Measurements from ENCODE around the gene TRIM37.

TRIM37 gene

GRCh38 chr17:59047616-59048015 is 59.1 kb downstream of the TRIM37 start:
- Histone ChIP-seq H3K9me3 (ENCODE audit: insufficient read depth, low read length, severe bottlenecking) (no peaks in the 10 kb centered on the region), H2AFZ (ENCODE audit: low read depth, low read length) (no peak overlapping the region), H3K4me2 (ENCODE audit: insufficient read depth, low read length) (no peak overlapping the region), H3K36me3 (ENCODE audit: insufficient read depth, low read length) (peaks cover 73% of the 10 kb centered on the region), H3K9ac (ENCODE audit: low read depth, low read length) (no peak overlapping the region), H3K79me2 (ENCODE audit: insufficient read depth, low read length) (no peaks in the 10 kb centered on the region), H3K4me1 (ENCODE audit: insufficient read depth, low read length) (no peaks in the 10 kb centered on the region), H4K20me1 (ENCODE audit: insufficient read depth, low read length) (no peaks in the 10 kb centered on the region), H3K27me3 (ENCODE audit: insufficient read depth, low read length, poor library complexity) (no peaks in the 10 kb centered on the region), H3K27ac (ENCODE audit: low read length) (no peak overlapping the region), H3K4me3 (ENCODE audit: low read depth in 1 of 2, low read length in 2 of 2) (no peak overlapping the region)
- ATAC-seq (ENCODE audit: insufficient read depth, low read depth): no peak
- DNase-seq: no peak
- no peak for TF ChIP-seq CTCF (IDR thresholded peaks at IDR 0.05; ENCODE audit: borderline replicate concordance, extremely low read depth, low read length, poor library complexity, severe bottlenecking)
- no peak for TF ChIP-seq EZH2 (IDR thresholded peaks at IDR 0.05; ENCODE audit: borderline replicate concordance, low read depth, low read length, severe bottlenecking)

GRCh38 chr17:59046192-59046591 is 60.5 kb downstream of the TRIM37 start:
- peaks cover 76% of the 10 kb centered on the region for H3K36me3 ChIP-seq (ENCODE audit: insufficient read depth, low read length)
- ATAC-seq (ENCODE audit: insufficient read depth, low read depth) (no peak), DNase-seq (no peak)

GRCh38 chr17:59038734-59039133 is 67.9 kb downstream of the TRIM37 start:
- no peak for ATAC-seq (ENCODE audit: insufficient read depth, low read depth)
- Histone ChIP-seq H2AFZ (ENCODE audit: low read depth, low read length) (no peak overlapping the region), H3K9ac (ENCODE audit: low read depth, low read length) (no peak overlapping the region), H4K20me1 (ENCODE audit: insufficient read depth, low read length) (no peaks in the 10 kb centered on the region), H3K79me2 (ENCODE audit: insufficient read depth, low read length) (no peaks in the 10 kb centered on the region), H3K9me3 (ENCODE audit: insufficient read depth, low read length, severe bottlenecking) (no peaks in the 10 kb centered on the region), H3K4me1 (ENCODE audit: insufficient read depth, low read length) (no peaks in the 10 kb centered on the region), H3K27me3 (ENCODE audit: insufficient read depth, low read length, poor library complexity) (no peaks in the 10 kb centered on the region), H3K4me3 (ENCODE audit: low read depth in 1 of 2, low read length in 2 of 2) (no peak overlapping the region), H3K36me3 (ENCODE audit: insufficient read depth, low read length) (peaks cover 79% of the 10 kb centered on the region), H3K4me2 (ENCODE audit: insufficient read depth, low read length) (no peak overlapping the region), H3K27ac (ENCODE audit: low read length) (no peak overlapping the region)
- DNase-seq: no peak
- TF ChIP-seq EZH2 (IDR thresholded peaks at IDR 0.05; ENCODE audit: borderline replicate concordance, low read depth, low read length, severe bottlenecking): no peak
- TF ChIP-seq CTCF (IDR thresholded peaks at IDR 0.05; ENCODE audit: borderline replicate concordance, extremely low read depth, low read length, poor library complexity, severe bottlenecking): no peak

More at GRCh38 chr17:59046192-59046591, 60.5 kb downstream of the TRIM37 start:
- Histone ChIP-seq H4K20me1 (ENCODE audit: insufficient read depth, low read length) (no peaks in the 10 kb centered on the region), H3K27me3 (ENCODE audit: insufficient read depth, low read length, poor library complexity) (no peaks in the 10 kb centered on the region), H3K9me3 (ENCODE audit: insufficient read depth, low read length, severe bottlenecking) (no peaks in the 10 kb centered on the region), H3K4me3 (ENCODE audit: low read depth in 1 of 2, low read length in 2 of 2) (no peak overlapping the region), H3K4me2 (ENCODE audit: insufficient read depth, low read length) (no peak overlapping the region), H3K9ac (ENCODE audit: low read depth, low read length) (no peak overlapping the region), H2AFZ (ENCODE audit: low read depth, low read length) (no peak overlapping the region), H3K4me1 (ENCODE audit: insufficient read depth, low read length) (no peaks in the 10 kb centered on the region), H3K79me2 (ENCODE audit: insufficient read depth, low read length) (no peaks in the 10 kb centered on the region), H3K27ac (ENCODE audit: low read length) (no peak overlapping the region)
- no peak for TF ChIP-seq CTCF (IDR thresholded peaks at IDR 0.05; ENCODE audit: borderline replicate concordance, extremely low read depth, low read length, poor library complexity, severe bottlenecking)
- TF ChIP-seq EZH2 (IDR thresholded peaks at IDR 0.05; ENCODE audit: borderline replicate concordance, low read depth, low read length, severe bottlenecking): no peak

- no peak for ATAC-seq (ENCODE audit: insufficient read depth, low read depth)
- H3K4me2 ChIP-seq (ENCODE audit: insufficient read depth, low read length): no peak overlapping the region
- H3K9me3 ChIP-seq (ENCODE audit: insufficient read depth, low read length, severe bottlenecking): no peaks in the 10 kb centered on the region
- no peak overlapping the region for H3K4me3 ChIP-seq (ENCODE audit: low read depth in 1 of 2, low read length in 2 of 2)
- TF ChIP-seq CTCF (IDR thresholded peaks at IDR 0.05; ENCODE audit: borderline replicate concordance, extremely low read depth, low read length, poor library complexity, severe bottlenecking) (no peak), EZH2 (IDR thresholded peaks at IDR 0.05; ENCODE audit: borderline replicate concordance, low read depth, low read length, severe bottlenecking) (no peak)
- H3K27me3 ChIP-seq (ENCODE audit: insufficient read depth, low read length, poor library complexity): no peaks in the 10 kb centered on the region
- no peak for DNase-seq
- H3K27ac ChIP-seq (ENCODE audit: low read length): no peak overlapping the region
- no peak overlapping the region for H2AFZ ChIP-seq (ENCODE audit: low read depth, low read length)
- no peaks in the 10 kb centered on the region for H4K20me1 ChIP-seq (ENCODE audit: insufficient read depth, low read length)
- peaks cover 78% of the 10 kb centered on the region for H3K36me3 ChIP-seq (ENCODE audit: insufficient read depth, low read length)
- no peaks in the 10 kb centered on the region for H3K79me2 ChIP-seq (ENCODE audit: insufficient read depth, low read length)
- no peaks in the 10 kb centered on the region for H3K4me1 ChIP-seq (ENCODE audit: insufficient read depth, low read length)
- H3K9ac ChIP-seq (ENCODE audit: low read depth, low read length): no peak overlapping the region
Measured at GRCh38 chr17:59037960-59038359, 68.7 kb downstream of the TRIM37 start.

Measured in DND-41 (cell line).